Fibroblast of skin of right quadriceps (primary cell): ENCODE results near the gene RNU5B-1.

ENCODE experiments used
- DNase-seq: peaks from one replicate; pipeline ENCODE4 v3.0.0-alpha.2; 2013

RNU5B-1 gene

GRCh38 chr15:65289261-65289854 is 15.1 kb upstream of the RNU5B-1 start:
- DNase-seq, result no peak

GRCh38 chr15:65290228-65290627 is 14.2 kb upstream of the RNU5B-1 start:
- no peak for DNase-seq

GRCh38 chr15:65292938-65293518 is 11.4 kb upstream of the RNU5B-1 start:
- no peak for DNase-seq

GRCh38 chr15:65298731-65299130 is 5.7 kb upstream of the RNU5B-1 start:
- no peak for DNase-seq

- DNase-seq, result no peak
Measured at GRCh38 chr15:65300924-65301441, 3.5 kb upstream of the RNU5B-1 start.

- DNase-seq, result no peak
Measured at GRCh38 chr15:65302061-65302460, 2.4 kb upstream of the RNU5B-1 start.

GRCh38 chr15:65303687-65304380 is 643 bp upstream of the RNU5B-1 start:
- peak; percentile 65 for DNase-seq

- DNase-seq, result no peak
Measured at GRCh38 chr15:65305150-65305758, 777 bp downstream of the RNU5B-1 start.

- no peak for DNase-seq
Measured at GRCh38 chr15:65305776-65306175, 1.3 kb downstream of the RNU5B-1 start.

GRCh38 chr15:65306551-65306950 is 2.1 kb downstream of the RNU5B-1 start:
- DNase-seq, result no peak

GRCh38 chr15:65307978-65308377 is 3.5 kb downstream of the RNU5B-1 start:
- DNase-seq, result no peak

GRCh38 chr15:65309882-65310418 is 5.5 kb downstream of the RNU5B-1 start:
- DNase-seq, result no peak

GRCh38 chr15:65310431-65311137 is 6.1 kb downstream of the RNU5B-1 start:
- no peak for DNase-seq

- DNase-seq, result no peak
Measured at GRCh38 chr15:65311760-65312159, 7.3 kb downstream of the RNU5B-1 start.

- DNase-seq, result no peak
Measured at GRCh38 chr15:65312400-65312916, 8.0 kb downstream of the RNU5B-1 start.

- peak; percentile 76 for DNase-seq
Measured at GRCh38 chr15:65318870-65319356, 14.4 kb downstream of the RNU5B-1 start.

- DNase-seq, result peak; percentile 53
Measured at GRCh38 chr15:65323071-65323511, 18.6 kb downstream of the RNU5B-1 start.

- no peak for DNase-seq
Measured at GRCh38 chr15:65326117-65326526, 21.6 kb downstream of the RNU5B-1 start.

- DNase-seq, result no peak
Measured at GRCh38 chr15:65326818-65327217, 22.3 kb downstream of the RNU5B-1 start.

- no peak for DNase-seq
Measured at GRCh38 chr15:65327651-65328393, 23.3 kb downstream of the RNU5B-1 start.

GRCh38 chr15:65328506-65329287 is 24.2 kb downstream of the RNU5B-1 start:
- DNase-seq, result no peak
